Measurements from ENCODE around the gene NRL.

NRL gene

GRCh38 chr14:24114532-24115421 lies at the start of gene NRL, which contains the start of gene DCAF11:
TSS of gene NRL (minus strand) at chr14:24114949. CDS start at chr14:24082848, 32,101 bp downstream.
TSS of gene DCAF11 (plus strand) at chr14:24114777. CDS start at chr14:24115595, 818 bp downstream.
- H3K36me3 ChIP-seq (ENCODE audit: insufficient read depth, low read length) = peaks cover 14% of the 10 kb centered on the region; the same call in 1 of the 2 replicates
- TF ChIP-seq FOXP2 (optimal IDR thresholded peaks at IDR 0.05; ENCODE audit: control extremely low read depth, extremely low read length, insufficient read depth) (peak; percentile 96), POLR2AphosphoS5 (IDR thresholded peaks at IDR 0.05; ENCODE audit: borderline replicate concordance, low read depth, low read length) (peak; percentile 26), EZH2 (IDR thresholded peaks at IDR 0.05) (no peak)
- DNase-seq (ENCODE audit: low read depth, low spot score) = peak; percentile 99
- H3K27ac ChIP-seq = peak within 1 kb of the TSS; percentile 94
- H3K9ac ChIP-seq (ENCODE audit: insufficient read length) = peak within 1 kb of the TSS; percentile 87
- H3K9me3 ChIP-seq (ENCODE audit: low read depth, low read length) = no peaks in the 10 kb centered on the region
- H3K4me3 ChIP-seq = peak within 1 kb of the TSS; percentile 96

- DNase-seq (ENCODE audit: low read depth, low spot score) = no peak
- peaks cover 25% of the 10 kb centered on the region for H3K36me3 ChIP-seq (ENCODE audit: insufficient read depth, low read length)
- H3K27ac ChIP-seq = no peak overlapping the region
- H3K9ac ChIP-seq (ENCODE audit: insufficient read length) = peak overlapping the region; percentile 64
- peak overlapping the region; percentile 78; the same call in 1 of the 2 replicates for H3K4me3 ChIP-seq
- H3K9me3 ChIP-seq (ENCODE audit: low read depth, low read length) = no peaks in the 10 kb centered on the region
- no peak for TF ChIP-seq FOXP2 (optimal IDR thresholded peaks at IDR 0.05; ENCODE audit: control extremely low read depth, extremely low read length, insufficient read depth)
- TF ChIP-seq EZH2 (IDR thresholded peaks at IDR 0.05) = no peak
- no peak for TF ChIP-seq POLR2AphosphoS5 (IDR thresholded peaks at IDR 0.05; ENCODE audit: borderline replicate concordance, low read depth, low read length)
These were observed 47.3 kb upstream of the NRL start for GRCh38 chr14:24162093-24162492.

DNA sequence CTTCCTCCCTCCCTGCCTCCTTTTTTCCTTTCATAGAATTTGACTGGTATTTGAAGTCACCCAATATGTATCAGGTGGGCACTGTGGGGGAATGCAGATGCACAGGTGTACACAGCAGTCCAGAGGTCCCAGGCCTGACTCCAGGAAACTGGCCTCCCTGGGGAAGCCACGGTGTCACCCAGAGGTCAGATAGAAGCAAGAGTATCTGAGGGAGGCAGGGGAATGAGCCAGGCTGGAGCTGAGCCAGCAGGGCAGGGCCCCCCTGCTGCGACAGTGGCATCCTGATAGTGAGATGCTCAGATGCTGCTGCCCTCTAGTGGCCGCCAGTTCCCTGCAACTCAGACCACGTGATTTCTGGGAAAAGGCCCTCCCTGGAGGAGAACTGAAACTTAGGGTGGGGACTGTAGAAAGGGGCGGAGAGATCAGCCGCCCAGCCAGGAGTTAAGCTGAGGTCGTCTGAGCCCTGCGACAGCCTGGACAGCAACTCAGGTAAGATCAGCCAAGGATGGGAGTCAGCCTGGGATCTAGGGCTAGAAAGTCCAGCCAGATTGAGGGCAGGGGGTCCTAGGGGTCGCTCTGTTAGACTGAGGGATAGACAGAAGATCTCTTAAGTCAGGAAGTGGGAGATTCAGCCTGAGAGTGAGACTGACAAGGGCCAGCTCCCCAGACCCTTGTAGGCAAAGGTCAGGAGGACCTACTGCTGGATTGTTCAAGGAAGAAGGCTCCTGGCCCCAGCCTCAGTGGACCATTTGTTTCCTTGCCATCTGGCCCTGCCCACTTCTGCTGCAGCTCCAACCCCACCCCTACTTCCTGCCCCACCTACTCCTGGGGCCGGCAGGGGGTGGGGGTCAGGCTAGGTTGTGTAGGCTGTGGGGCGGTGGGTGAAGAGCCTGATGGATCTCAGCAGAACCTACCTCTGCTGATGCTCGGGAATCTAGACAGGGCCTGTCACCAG lies 46.4 kb upstream of the NRL start, which contains the start of gene IRF9:
IRF9 (plus strand) TSS at position 416 of the 955 bp plus-strand sequence. CDS start 880 bp downstream, outside the sequence.
- Histone ChIP-seq H3K36me3 (ENCODE audit: insufficient read depth, low read length) (peaks cover 31% of the 10 kb centered on the region), H3K4me3 (peak within 1 kb of the TSS; percentile 78), H3K9ac (ENCODE audit: insufficient read length) (peak within 1 kb of the TSS; percentile 64), H3K27ac (no peak within 1 kb of the TSS), H3K9me3 (ENCODE audit: low read depth, low read length) (no peaks in the 10 kb centered on the region)
- TF ChIP-seq FOXP2 (optimal IDR thresholded peaks at IDR 0.05; ENCODE audit: control extremely low read depth, extremely low read length, insufficient read depth) = peak; percentile 16
- TF ChIP-seq POLR2AphosphoS5 (IDR thresholded peaks at IDR 0.05; ENCODE audit: borderline replicate concordance, low read depth, low read length) = peak; percentile 68
- no peak for TF ChIP-seq EZH2 (IDR thresholded peaks at IDR 0.05)
- peak; percentile 91 for DNase-seq (ENCODE audit: low read depth, low spot score)

GRCh38 chr14:24160499-24160849 lies 45.7 kb upstream of the NRL start:
- Histone ChIP-seq H3K4me3 (no peak overlapping the region), H3K9me3 (ENCODE audit: low read depth, low read length) (no peaks in the 10 kb centered on the region), H3K9ac (ENCODE audit: insufficient read length) (no peak overlapping the region), H3K27ac (no peak overlapping the region), H3K36me3 (ENCODE audit: insufficient read depth, low read length) (peaks cover 36% of the 10 kb centered on the region)
- DNase-seq (ENCODE audit: low read depth, low spot score) = no peak
- TF ChIP-seq EZH2 (IDR thresholded peaks at IDR 0.05) (no peak), POLR2AphosphoS5 (IDR thresholded peaks at IDR 0.05; ENCODE audit: borderline replicate concordance, low read depth, low read length) (no peak), FOXP2 (optimal IDR thresholded peaks at IDR 0.05; ENCODE audit: control extremely low read depth, extremely low read length, insufficient read depth) (no peak)

- Histone ChIP-seq H3K4me3 (no peak overlapping the region), H3K9ac (ENCODE audit: insufficient read length) (no peak overlapping the region), H3K36me3 (ENCODE audit: insufficient read depth, low read length) (peaks cover 41% of the 10 kb centered on the region), H3K9me3 (ENCODE audit: low read depth, low read length) (no peaks in the 10 kb centered on the region), H3K27ac (no peak overlapping the region)
- DNase-seq (ENCODE audit: low read depth, low spot score) = no peak
- TF ChIP-seq EZH2 (IDR thresholded peaks at IDR 0.05) (no peak), FOXP2 (optimal IDR thresholded peaks at IDR 0.05; ENCODE audit: control extremely low read depth, extremely low read length, insufficient read depth) (no peak), POLR2AphosphoS5 (IDR thresholded peaks at IDR 0.05; ENCODE audit: borderline replicate concordance, low read depth, low read length) (no peak)
These were observed 45.2 kb upstream of the NRL start for GRCh38 chr14:24159777-24160498.

- Histone ChIP-seq H3K4me3 (no peak overlapping the region), H3K36me3 (ENCODE audit: insufficient read depth, low read length) (peaks cover 46% of the 10 kb centered on the region), H3K9me3 (ENCODE audit: low read depth, low read length) (no peaks in the 10 kb centered on the region), H3K27ac (no peak overlapping the region), H3K9ac (ENCODE audit: insufficient read length) (no peak overlapping the region)
- DNase-seq (ENCODE audit: low read depth, low spot score) = no peak
- TF ChIP-seq POLR2AphosphoS5 (IDR thresholded peaks at IDR 0.05; ENCODE audit: borderline replicate concordance, low read depth, low read length) = no peak
- TF ChIP-seq EZH2 (IDR thresholded peaks at IDR 0.05) = no peak
- TF ChIP-seq FOXP2 (optimal IDR thresholded peaks at IDR 0.05; ENCODE audit: control extremely low read depth, extremely low read length, insufficient read depth) = no peak
These were observed 42.6 kb upstream of the NRL start for GRCh38 chr14:24157331-24157730.

DNA sequence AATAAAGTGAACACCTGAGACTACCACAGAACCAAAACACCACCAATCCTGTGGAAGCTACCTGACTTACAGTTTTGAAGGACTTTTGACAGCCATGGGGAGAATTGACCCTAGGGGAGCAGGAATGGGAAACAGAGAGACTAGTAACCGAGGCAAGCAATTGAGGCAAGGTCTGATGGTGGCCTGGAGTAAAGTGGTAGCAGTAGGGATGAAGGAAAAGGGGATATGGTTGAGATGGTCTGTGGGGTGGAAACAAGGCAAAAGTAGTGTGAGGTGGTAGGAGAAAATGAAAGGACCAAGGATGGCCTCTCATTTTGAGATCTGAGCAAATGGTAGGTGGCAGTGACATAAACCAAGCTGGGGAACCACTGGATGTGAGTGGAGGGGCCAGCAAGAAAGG lies 42.1 kb upstream of the NRL start:
- no peaks in the 10 kb centered on the region for H3K9me3 ChIP-seq (ENCODE audit: low read depth, low read length)
- no peak for DNase-seq (ENCODE audit: low read depth, low spot score)
- TF ChIP-seq FOXP2 (optimal IDR thresholded peaks at IDR 0.05; ENCODE audit: control extremely low read depth, extremely low read length, insufficient read depth) (no peak), POLR2AphosphoS5 (IDR thresholded peaks at IDR 0.05; ENCODE audit: borderline replicate concordance, low read depth, low read length) (no peak), EZH2 (IDR thresholded peaks at IDR 0.05) (no peak)
- H3K9ac ChIP-seq (ENCODE audit: insufficient read length) = no peak overlapping the region
- H3K27ac ChIP-seq = no peak overlapping the region
- no peak overlapping the region for H3K4me3 ChIP-seq
- peaks cover 48% of the 10 kb centered on the region for H3K36me3 ChIP-seq (ENCODE audit: insufficient read depth, low read length)

Measured in SK-N-MC (cell line).